ENCODE data around the gene ATP1A4.

Gene ATP1A4

GRCh38 chr1:160227561-160227960 lies 76.2 kb downstream of the ATP1A4 start:
- no peak for DNase-seq (ENCODE audit: low read depth in 2 of 2)

DNA sequence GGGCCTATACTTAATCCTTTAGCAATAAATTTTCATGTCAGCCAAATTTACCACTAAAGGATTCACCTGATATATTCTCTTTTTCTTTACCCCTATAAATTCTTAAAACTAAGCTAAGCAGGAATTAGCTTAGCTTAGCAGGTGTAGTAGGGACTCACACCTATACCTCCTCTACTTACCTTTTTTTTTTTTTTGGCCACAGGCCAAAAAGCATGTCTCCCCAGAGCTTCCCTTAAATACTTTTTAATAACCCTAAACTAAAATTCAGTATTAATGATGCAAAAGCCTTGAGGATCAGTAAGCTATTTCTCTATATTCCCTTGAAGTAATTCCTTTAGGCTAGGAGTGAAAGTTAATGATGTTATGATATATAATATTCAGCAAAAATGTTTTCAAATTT lies 77.0 kb downstream of the ATP1A4 start:
- DNase-seq (ENCODE audit: low read depth in 2 of 2) = no peak

GRCh38 chr1:160232911-160233310 lies 81.5 kb downstream of the ATP1A4 start:
- DNase-seq (ENCODE audit: low read depth in 2 of 2) = no peak
